Myocyte (in vitro differentiated cells): ENCODE measurements around the gene WSB1. TPM values are rescaled to one million over a fixed set of nuclear protein-coding genes. Genes with fewer than 3 reads are reported as not detected.
A peak's percentile ranks its signal among the peaks of the same experiment; 100 is the strongest.
"Not testable (repeated sequence)": the region's sequence is repeated elsewhere in the genome, so short reads cannot be mapped to it uniquely, and the experiment has no call there.

ENCODE experiments used
- DNase-seq: peaks from one replicate; pipeline ENCODE4 v3.0.0-alpha.2; 2012; ENCODE audit warnings: low read depth
- total RNA-seq: library from RNA; depleted of rRNA; stranded (reverse); fragments of >200 nt; gene quantifications from 2 replicates; pipeline ENCODE4 v1.2.3, GENCODE V29; 2014

WSB1 gene
- total RNA-seq, 1 donor from 2014 or later = 128 TPM

DNA sequence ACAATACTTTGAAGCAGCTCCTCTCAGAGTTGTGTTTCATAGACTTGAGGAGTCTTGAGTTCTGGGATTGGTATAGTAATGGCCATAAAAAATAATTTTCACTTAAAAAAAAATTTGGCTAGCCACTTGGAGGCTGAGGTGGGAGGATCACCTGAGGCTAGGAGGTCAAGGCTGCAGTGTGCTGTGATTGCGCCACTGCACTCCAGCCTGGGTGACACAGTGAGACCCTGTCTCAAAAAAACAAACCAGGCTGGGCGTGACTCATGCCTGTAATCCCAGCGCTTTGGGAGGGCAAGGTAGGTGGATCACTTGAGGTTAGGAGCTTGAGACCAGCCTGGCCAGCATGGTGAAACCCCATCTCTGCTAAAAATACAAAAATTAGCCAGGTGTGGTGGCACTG, 14.8 kb upstream of the WSB1 start:
- not testable (repeated sequence) for DNase-seq

DNA sequence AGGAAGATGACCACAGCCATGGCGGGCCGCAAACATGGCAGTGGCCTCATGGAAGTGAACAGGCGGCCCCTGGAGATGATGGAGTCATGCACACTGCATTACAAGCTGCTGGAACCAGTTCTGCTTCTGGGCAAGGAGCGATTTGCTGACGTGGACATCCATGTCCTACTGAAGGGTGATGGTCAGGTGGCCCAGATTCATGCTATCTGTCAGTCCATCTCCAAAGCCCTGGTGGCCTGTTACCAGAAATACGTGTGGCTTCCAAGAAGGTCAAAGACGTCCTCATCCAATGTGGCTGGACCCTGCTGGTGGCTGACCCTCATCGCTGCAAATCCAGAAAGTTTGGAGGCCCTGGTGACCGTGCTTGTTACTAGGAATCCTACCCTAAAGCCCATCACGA, 13.4 kb upstream of the WSB1 start:
- DNase-seq = no peak

DNA sequence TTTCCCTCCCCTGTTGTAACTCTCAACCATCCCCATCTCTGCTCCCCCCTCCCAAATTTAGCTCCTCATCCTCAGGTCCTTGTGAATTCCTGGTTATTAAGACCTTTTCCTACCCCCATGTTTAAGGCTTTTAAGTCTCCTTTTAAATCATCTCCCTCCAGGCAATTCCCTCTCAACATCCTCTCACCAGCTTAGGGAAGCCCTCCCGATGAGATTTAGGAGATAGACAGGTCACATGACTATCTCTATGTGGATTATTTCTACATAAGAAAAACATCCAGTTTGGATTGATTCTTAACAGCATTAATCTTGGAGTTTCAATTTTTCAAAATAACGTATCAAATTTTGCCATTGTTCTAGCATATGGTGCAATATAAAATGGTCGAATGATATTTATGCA, 12.5 kb upstream of the WSB1 start:
- DNase-seq = no peak

DNA sequence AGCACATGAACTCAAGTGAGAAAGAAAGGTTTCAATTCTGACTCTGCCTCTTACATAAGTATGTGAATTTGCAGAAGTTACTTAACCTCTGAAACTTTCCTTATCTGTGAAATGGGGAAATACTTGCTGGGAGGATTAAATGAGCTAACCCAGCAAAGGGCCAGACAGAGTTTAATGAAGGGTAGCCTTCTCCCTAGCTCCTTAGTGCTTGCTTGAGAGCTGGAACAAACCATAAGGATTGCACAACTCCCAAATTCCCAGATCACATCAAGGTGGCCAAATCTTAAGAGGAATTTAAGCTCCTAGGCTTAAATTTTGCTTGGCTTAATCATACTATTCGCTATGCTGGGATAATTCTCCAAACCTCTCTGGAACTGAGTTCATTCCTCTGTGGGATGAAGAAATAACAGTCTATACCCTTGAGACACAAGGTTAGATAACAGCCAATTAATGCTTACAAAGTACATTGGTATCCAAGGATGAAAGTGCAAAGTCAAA, 11.8 kb upstream of the WSB1 start:
- DNase-seq = no peak

DNA sequence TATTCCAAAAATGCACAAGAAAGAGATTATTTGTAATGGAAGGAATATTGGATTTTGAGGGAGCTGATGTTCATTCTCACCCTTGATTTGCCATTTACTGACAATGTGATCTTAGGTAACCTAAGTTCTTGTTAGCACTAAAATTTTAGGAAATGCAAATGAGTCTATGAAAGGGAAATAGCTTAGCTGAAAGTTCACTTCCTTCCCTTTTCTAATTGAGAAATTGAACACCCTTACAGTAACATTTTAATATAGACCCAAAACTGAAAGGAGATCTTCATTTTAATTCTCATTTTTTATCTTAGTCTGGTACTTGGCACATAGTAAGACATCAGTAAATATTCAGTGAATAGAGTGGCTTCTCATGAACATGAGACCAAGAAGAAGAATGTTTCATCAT, 10.9 kb upstream of the WSB1 start:
- no peak for DNase-seq

DNA sequence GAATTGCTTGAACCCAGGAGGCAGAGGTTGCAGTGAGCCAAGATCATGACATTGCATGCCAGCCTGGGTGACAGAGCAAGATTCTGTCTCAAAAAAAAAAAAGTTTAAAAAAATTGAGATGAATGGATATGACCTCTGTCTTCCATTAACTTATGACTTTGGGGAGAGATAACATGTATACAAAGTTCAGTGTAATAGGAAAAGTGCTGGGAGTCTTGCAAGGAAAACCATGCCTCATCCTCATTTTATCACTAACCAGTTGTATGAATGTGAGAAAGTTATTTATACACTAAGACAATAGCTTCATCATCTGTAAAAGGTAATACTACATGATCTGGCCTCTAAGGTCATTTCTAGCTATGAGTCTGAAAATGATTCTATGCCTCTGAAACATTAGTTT, 10.2 kb upstream of the WSB1 start:
- no peak for DNase-seq

DNA sequence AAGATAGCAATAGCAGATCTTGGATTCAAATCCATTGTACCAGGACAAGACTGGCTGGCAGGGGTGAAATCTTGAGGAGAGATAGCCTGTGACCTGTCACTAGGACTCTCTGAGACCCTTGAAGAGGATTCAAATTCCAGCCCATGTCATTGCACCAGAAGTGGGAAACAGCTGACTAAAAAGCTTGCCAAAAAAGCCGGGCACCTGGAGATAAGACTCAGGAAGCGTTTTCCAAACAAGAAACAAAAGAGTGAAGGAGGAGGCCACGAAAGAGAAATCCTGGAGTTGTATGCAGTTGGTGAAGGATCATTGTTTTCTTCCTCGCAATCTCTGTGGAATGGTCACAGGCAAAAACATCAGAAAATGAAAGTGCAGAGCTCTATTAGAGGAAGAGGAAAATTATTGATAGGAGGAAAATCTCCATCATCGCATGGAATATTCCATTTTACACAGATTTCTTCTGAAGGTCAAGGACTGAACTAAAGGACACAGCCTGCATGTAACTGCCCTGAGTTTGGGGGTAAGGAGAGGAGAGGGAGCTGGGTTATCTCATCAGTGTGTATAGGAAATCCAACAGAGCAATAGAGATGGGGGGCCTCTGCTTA, 9.0 kb upstream of the WSB1 start:
- no peak for DNase-seq

DNA sequence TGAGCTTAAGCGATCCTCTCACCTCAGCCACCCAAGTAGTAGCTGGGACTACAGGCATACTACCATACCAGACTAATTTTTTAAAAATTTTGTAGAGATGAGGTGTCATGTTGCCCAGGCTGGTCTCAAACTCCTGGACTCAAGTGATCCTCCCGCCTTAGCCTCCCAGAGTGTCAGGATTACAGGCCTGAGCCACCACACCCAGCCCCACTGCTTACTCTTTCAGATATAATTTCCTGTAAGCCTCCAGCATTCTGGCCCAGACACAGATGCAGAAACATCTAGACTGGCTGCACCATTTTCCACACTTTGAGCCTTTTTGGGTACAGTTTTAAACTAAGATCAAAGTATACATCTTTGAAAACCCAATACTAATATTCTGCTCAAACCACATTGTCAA, 8.4 kb upstream of the WSB1 start:
- DNase-seq = no peak

DNA sequence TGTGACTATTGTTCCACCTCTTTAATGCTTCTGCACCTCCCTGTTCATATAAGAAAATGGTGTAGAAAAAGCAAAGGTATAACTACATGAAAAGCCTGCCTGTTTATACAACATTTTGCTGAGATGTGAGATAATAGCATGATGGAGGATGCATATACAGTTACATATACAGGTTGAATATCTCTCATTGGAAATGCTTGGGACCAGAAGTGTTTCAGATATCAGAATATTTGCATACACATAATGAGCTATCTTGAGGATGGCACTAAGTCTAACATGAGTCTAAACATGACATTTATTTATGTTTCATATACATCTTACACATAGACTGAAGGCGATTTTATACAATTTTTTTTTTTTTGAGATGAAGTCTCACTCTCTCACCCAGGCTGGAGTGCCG, 5.7 kb upstream of the WSB1 start:
- no peak for DNase-seq

DNA sequence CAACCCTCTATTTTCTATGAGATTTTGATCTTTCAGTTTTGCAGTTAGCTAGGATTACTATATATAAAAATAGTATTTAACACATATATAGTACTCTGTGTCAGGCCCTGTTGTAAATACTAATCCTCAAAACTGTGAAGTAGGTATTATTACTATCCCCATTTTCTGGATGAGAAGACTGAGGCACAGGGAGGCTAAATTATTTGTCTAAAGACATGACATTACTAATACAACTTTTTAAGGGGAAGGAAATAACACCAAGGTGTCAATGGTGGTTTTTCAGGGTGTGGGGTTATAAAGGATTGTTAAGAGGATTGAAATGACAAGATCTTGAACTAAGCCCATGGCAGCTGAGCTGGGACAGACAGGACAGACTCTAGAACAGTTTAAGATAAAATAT, 4.1 kb upstream of the WSB1 start:
- DNase-seq = no peak

DNA sequence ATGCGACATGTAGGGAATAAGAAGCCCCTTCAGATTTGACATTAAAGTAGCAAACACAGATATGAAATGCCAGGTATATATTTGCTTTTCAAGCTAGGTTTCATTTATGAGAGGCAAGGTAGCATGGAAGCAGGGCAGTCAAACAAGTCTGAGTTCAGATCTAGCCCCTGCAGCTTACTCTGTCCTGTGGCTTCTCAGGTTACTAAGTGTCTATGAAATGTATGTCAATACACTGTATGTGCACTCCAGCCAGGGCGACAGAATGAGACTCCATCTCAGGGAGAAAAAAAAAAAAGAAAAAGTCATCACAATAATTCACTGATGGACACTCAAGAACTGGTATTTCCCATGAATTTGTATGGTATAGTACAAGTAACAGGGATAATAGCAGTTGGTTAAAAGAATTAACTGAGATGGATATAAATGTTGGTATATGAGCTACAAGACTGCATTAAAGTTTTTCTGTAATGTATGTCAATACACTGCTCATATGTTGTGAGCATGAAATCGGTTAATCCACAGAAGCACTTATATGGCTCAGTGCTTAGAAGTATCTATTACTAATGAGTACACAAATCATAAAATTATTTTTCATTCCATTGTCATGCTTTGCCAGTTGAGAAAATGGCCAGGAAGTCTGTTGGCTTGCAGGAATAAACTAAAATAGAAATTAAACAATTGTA, 2.9 kb upstream of the WSB1 start:
- DNase-seq = no peak

DNA sequence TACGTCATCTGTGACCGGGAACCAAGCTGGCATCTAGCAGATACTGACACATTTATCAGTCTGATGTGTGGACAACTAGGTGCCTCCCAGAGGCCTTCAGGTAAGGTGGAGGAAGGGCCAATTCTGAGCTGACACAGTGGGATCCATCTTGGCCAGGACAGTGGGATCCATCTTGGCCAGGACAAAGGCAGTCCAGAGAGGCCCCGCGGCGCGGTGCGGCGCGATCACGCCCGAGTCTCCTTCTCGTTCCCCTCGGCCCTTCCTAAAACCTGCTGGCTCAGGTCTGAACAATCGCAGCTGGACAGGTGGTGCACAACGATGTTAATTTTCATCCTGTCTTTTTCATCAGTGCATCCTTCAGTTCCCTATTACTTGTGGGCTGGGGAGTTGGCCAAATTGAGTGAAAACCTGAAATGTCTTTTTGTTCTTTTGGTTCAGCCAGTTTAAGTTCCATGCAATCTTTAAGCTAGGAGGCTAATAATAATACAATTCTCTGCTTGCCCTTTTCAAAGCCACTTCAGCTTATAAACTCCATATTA, 486 bp upstream of the WSB1 start:
- no peak for DNase-seq

DNA sequence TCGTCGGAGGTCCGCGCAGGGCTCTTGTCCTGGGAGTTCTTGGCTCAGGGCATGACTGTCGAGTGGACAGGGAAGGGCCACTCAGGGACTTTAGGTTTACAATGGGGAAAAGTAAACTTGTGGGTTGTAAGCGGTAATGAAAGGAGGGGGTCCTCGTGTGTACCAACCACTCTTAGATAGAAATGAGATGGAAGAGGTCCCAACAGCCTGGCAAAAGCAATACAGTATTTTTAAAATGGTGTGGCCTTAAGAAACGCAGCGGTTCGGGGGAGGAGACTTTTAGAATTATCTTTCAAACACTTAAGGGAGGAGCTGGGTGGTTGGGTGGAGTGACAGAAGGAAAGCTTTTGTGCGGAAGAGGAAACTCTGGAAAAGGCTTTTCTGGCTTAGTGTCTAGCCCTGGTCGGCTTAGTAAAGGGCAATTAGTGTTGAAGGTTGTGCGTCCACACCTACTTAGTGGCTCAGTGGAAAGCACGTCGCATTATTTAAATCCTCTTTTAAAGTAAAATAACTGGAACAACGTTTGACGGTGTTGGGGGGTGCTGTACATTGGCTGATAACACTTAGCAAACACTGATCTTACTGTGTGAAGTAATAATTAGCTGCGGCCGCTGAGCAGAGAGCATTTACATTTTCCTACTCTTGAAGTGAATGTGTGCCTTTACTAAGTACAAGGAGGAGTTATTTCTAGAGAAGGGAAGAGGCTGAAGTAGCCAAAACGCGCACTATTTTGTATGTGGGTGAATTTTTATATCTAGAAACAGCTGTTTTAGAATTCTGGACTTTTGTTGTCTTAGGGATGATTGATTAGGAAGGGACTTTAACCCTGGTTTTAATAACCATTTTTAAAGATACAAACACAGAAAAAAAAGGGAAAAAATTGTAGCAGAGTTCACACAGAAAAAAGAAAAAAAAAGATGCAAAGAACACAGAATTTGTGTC, 1.0 kb downstream of the WSB1 start:
- peak; percentile 87 for DNase-seq

DNA sequence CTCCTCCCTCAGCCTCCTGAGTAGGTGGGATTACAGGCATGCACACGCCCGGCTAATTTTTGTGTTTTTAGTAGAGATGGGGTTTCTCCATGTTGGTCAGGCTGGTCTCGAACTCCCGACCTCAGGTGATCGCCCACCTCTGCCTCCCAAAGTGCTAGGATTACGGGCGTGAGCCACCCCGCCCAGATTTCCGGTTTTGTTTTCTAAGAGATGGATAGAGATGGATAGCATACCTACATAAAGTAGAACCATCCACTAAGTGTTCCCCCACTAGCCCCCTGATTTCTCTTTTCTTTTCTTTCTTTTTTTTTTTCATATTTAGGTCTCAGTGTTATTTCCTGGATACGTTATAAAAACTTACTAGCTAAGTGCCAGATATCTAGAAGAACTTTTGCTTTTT, 2.0 kb downstream of the WSB1 start:
- DNase-seq = peak; percentile 9

DNA sequence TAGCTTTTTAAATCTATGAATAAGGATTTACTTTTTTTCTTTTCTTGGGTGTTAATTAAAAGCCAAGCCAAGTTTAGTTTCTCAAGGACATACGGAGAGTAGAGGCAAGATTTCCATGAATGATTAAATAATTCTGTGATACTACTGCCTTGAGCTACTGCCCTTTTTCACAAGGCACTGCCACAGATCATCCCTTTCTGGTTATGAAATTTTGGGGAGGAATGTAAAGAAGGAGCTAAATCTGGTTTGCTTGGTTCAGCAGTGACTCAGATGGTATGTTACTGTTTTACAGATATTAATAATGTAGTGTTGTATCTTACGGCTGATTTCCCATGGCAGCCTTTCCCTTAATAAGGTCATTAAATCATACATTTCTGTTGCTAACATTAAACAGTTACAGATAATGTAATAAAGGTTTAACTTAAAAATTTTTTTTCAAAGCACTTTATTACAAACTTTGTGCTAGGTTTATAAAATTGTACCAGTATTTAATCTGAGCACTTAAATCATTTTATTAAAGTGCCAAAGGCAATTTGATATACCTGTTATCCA, 2.6 kb downstream of the WSB1 start:
- peak; percentile 17 for DNase-seq

DNA sequence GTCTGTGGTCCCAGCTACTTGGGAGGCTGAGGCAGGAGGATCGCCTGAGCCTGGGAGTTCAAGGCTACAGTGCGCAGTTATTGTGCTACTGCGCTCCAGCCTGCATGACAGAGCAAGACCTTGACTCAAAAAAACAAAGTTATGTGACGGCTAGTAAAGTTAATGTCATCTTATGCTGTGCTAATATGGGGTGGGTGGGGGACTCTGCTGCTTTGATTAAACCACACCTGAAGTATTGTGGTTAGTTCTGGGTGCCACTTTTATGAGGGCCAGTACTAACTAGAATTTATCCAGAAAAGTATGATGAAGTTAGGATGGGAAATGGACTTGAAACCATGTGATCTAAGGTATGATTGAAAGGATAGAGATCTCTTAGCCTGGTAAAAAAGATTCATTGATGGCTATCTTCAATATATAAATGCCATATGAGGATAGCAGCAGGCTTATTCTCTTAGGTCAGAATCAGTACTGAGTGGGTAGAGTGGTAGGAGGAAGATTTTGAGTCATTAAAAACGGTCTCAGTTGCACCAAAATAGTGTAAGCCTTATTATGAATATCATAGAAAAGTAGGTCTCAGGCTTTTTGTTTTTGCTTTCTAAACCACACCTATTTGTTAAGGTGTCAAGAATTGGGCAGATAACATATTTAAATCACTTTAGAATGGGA, 5.6 kb downstream of the WSB1 start:
- DNase-seq = no peak

DNA sequence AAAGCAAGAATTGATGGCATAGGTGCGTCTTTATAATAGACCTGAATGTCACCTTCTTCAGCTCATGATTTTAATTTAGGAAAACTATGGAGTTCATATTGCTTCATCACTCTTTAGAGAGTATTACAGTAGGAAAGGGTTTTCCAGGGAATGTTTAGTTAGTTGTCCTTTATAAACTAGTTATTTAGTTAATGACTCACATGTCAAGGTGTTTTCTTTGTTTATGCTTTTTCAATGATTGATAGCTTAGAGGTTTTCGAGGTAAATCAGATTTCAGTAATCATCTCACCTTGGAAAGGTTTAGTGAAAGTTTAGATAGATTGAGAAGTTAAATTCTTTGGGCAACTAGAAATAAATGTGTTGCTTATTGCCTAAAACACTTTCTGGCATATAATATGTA, 9.8 kb downstream of the WSB1 start:
- DNase-seq = no peak

DNA sequence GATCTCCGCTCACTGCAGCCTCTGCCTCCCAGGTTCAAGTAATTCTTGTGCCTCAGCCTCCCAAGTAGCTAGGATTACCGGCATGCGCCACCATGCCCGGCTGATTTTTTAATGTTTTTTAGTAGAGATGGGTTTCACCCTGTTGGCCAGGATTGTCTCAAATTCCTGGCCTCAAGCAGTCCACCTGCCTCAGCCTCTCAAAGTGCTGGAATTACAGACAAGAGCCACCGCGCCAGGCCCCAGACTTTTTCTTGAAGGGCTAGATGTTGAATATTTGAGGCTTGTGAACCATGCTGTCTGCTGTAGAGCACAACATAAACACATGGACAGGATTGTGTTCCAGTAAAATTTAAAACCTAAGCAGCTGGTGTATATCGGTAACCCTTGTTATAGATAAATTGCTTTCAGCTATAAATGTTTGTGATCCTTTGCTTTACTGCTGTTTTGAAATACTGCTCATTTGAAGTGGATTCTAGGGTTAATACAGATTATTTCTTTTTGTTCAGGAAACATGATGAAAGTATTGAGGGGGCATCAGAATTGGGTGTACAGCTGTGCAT, 12.4 kb downstream of the WSB1 start:
- no peak for DNase-seq

DNA sequence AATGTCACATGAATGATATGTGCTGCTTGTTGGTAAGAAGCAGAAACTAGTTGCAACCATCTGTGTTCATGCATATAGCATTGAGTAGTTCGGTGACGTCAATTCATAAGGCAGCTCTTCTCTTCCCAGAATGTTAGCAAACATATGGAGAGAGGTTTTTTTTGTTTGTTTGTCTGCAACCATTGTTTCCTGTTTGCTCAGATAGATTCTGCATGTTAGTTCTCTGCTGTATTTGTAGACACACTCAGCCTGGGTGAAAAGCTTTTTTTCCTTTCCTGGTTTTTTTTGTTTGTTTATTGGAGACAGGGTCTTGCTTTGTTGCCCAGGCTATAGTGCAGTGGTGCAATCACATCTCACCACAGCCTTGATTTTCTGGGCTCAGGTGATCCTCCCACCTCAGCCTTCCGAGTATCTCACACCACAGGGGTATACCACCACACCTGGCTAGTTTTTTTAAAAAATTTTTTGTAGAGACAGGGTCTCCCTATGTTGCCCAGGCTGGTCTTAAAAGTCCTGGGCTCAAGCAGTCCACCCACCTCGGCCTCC, 16.7 kb downstream of the WSB1 start:
- DNase-seq = no peak

DNA sequence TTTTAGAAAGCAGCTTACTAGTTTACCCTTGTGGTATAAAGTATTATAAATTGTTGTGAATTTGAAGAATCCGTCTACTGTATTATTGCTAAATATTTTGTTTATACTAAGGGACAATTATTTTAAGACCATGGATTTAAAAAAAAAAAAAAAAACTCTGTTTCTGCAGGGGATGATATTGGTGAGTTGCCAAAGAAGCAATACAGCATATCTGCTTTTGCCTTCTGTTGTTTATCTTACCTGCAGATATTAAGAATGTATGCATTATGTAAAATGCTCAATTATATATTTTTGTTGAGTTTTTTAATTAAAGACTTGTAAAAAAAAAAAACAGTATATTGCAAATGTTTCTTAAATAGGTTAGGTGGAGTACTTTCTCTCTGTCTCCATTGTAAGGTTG, 19.4 kb downstream of the WSB1 start:
- no peak for DNase-seq
